Measurements from ENCODE around the gene ADGRD1. TPM values are rescaled to one million over a fixed set of nuclear protein-coding genes. Genes with fewer than 3 reads are reported as not detected.

Gene ADGRD1
- total RNA-seq, 4 donors from 2014 or later: 28.2 to 52.4 (median 41.8) TPM

DNA sequence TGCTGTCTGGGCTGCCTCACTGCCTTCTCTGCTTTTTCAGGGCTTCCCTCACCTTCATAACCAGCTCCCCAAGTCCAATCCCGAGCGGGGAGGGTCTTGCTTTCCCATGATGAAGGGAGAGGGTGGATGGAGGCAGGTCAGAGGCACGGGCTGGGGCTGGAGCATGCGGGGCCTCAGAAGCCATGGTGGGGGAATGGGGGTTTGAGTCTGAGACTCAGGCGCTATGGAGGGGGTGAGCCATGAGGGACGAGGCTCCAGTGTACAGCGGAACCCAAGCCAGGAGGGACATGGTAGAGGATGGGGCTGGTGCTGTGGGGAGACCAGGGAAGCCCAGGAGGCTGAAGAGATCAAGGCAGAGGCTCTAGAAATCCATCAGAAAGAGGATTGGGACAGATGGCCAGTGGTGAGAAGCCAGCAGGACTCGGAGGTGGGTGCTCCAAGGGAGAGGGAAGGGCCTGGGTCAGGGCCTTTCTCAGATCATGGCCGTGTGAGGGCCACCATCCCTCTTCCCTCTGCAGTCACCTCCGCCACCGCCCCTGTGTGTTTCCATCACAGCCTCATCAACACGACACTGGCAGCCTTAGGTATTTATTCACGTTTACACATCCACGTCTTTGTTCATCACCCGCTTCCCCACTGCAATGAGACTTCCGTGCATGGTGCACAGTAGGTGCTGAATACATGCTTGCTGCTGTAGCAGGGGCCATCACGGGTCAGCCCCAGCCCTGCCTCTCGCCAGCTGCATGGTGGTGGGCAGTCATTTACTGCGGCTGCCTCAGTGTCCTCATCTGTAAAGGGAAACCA lies 144.7 kb downstream of the ADGRD1 start:
- no peaks in the 10 kb centered on the region for H3K27me3 ChIP-seq
- WGBS: 87% methylated on average over 19 of the region's 19 CpGs
- no peaks in the 10 kb centered on the region for H3K9me3 ChIP-seq
- intact Hi-C loops (cut with DNase I): no loop called here
- peaks cover 0 to 9% (median under 1%) of the 10 kb centered on the region in 4 donors for H3K4me1 ChIP-seq
- DNase-seq (ENCODE audit: extremely low spot score): no peak
- peaks cover 0 to 11% (median 6%) of the 10 kb centered on the region in 4 donors for H3K36me3 ChIP-seq
- TF ChIP-seq, protein P1, sequence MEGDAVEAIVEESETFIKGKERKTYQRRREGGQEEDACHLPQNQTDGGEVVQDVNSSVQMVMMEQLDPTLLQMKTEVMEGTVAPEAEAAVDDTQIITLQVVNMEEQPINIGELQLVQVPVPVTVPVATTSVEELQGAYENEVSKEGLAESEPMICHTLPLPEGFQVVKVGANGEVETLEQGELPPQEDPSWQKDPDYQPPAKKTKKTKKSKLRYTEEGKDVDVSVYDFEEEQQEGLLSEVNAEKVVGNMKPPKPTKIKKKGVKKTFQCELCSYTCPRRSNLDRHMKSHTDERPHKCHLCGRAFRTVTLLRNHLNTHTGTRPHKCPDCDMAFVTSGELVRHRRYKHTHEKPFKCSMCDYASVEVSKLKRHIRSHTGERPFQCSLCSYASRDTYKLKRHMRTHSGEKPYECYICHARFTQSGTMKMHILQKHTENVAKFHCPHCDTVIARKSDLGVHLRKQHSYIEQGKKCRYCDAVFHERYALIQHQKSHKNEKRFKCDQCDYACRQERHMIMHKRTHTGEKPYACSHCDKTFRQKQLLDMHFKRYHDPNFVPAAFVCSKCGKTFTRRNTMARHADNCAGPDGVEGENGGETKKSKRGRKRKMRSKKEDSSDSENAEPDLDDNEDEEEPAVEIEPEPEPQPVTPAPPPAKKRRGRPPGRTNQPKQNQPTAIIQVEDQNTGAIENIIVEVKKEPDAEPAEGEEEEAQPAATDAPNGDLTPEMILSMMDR (IDR thresholded peaks at IDR 0.05): no peak
- TF ChIP-seq POLR2A (IDR thresholded peaks at IDR 0.05; ENCODE audit: low read depth) (no peak), EP300 (IDR thresholded peaks at IDR 0.05) (no peak), POLR2AphosphoS5 (IDR thresholded peaks at IDR 0.05) (no peak)
- H3K4me3 ChIP-seq: no peak overlapping the region
- H3K27ac ChIP-seq (replicated peaks in 1 of 4): no peak overlapping the region

DNA sequence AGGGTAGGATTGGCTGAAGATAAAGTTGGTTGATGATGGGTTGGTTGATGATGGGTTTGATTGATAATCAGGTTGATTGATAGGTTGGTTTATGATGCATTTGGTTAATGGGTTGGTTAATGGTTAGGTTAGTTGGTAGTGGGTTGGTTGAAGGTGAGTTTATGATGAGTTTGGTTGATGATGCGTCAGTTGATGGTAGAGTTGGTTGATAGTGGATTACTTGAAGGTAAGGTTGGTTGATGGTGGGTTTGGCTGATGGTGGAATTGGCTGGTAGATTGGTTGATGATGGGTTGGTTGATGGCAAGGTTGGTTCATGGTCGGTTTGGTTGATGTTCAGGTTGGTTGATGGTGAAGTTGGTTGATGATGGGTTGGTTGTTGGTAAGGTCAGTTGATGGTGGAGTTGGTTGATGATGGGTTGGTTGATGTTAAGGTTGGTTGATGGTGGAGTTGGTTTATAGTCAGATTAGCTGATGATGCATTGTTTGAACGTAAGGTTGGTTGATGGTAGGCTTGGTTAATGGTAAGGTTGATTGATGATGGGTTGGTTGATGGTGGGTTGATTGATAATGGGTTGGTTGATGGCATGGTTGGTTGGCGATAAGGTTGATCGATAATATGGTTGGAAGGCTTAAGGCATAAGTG lies 146.4 kb downstream of the ADGRD1 start:
- no peak overlapping the region for H3K4me3 ChIP-seq
- intact Hi-C loops (cut with DNase I): loop anchor here (10.0 kb wide), 1 partner anchor 895 kb away; no protein-coding TSS in a partner anchor
- no peak for TF ChIP-seq POLR2AphosphoS5 (IDR thresholded peaks at IDR 0.05)
- no peak for TF ChIP-seq EP300 (IDR thresholded peaks at IDR 0.05)
- TF ChIP-seq, protein P1 (IDR thresholded peaks at IDR 0.05): no peak
- no peak for TF ChIP-seq POLR2A (IDR thresholded peaks at IDR 0.05; ENCODE audit: low read depth)
- H3K36me3 ChIP-seq: peaks cover 0 to 11% (median 8%) of the 10 kb centered on the region in 4 donors
- WGBS: 91% methylated on average over 5 of the region's 5 CpGs
- H3K27ac ChIP-seq (replicated peaks in 1 of 4): no peak overlapping the region
- no peak for DNase-seq (ENCODE audit: extremely low spot score)
- no peaks in the 10 kb centered on the region for H3K9me3 ChIP-seq
- H3K27me3 ChIP-seq: no peaks in the 10 kb centered on the region
- H3K4me1 ChIP-seq: peaks cover 7 to 24% (median 16%) of the 10 kb centered on the region in 4 donors

DNA sequence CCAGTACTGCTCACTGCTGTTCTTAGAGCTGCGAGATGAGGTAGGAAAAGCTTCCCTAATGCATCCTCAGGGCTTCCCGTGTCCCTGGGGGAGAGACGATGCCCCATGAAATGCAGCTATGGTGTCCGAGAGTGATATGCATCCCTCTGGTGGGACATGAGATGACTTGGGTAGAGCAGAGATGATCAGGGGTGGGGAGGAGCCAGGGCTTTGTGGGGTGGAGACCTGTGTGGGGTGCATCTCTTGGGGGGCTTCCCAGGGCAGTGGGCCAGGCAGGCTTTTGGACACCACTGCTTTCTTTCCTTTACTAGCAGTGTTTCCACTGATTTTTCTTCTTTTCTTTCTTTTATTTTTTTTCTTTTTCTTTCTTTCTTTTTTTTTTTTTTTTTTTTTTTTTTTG lies 147.3 kb downstream of the ADGRD1 start:
- Histone ChIP-seq H3K4me1 (peaks cover 7 to 24% (median 16%) of the 10 kb centered on the region in 4 donors), H3K27ac (replicated peaks in 1 of 4) (no peak overlapping the region), H3K27me3 (no peaks in the 10 kb centered on the region), H3K9me3 (no peaks in the 10 kb centered on the region), H3K4me3 (no peak overlapping the region), H3K36me3 (peaks cover 0 to 19% (median 13%) of the 10 kb centered on the region in 4 donors)
- 85% methylated on average over 4 of the region's 4 CpGs for WGBS
- DNase-seq (ENCODE audit: extremely low spot score): no peak
- intact Hi-C loops (cut with DNase I): loop anchor here (10.0 kb wide), 1 partner anchor 894 kb away; no protein-coding TSS in a partner anchor
- no peak for TF ChIP-seq POLR2A (IDR thresholded peaks at IDR 0.05; ENCODE audit: low read depth)

DNA sequence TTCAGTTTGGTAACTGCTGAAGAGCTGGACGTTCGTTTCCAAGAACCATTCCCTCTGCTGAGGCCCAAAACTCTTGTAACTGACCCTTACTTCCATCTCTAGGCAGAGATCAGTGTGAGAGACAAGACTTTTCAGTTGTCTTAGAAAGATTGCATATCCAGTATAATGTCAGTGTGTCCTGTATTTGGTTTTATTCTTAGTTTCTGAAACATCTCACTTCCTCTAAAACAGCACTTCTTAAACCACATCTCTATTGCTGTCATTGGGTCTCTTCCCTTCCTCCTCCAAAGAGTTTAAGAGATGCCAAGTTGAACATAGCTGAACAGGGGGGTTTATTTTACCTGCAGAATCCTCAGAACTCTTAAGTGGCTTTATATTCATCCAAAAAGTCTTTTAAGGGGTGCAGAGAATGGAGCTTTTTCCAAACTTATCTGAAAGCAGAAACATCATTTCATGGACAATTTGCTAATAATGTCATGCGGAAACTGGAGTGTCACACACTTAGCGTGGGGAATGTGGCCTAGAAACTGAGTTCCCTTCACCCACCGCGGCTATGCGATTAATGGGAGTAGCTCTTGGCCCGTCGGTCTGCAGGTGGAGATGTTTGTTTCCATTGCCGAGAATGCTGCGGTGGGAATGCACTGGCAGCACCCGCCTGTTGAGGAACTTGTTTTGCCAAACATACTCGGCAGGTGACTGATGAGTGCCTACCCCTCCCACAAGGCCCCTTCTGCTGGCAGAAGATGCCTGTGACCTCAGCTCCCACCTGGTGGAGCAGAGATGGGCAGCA lies 148.2 kb downstream of the ADGRD1 start:
- DNase-seq (ENCODE audit: extremely low spot score): no peak
- intact Hi-C loops (cut with DNase I): loop anchor here (10.0 kb wide), 1 partner anchor 893 kb away; no protein-coding TSS in a partner anchor
- no peak overlapping the region for H3K27ac ChIP-seq (replicated peaks in 1 of 4)

More for the DNA sequence above, 148.2 kb downstream of the ADGRD1 start:
- TF ChIP-seq POLR2A (IDR thresholded peaks at IDR 0.05; ENCODE audit: low read depth) (no peak), POLR2AphosphoS5 (IDR thresholded peaks at IDR 0.05) (no peak), EP300 (IDR thresholded peaks at IDR 0.05) (no peak)
- TF ChIP-seq, protein P1 (IDR thresholded peaks at IDR 0.05): no peak
- no peaks in the 10 kb centered on the region for H3K27me3 ChIP-seq
- peaks cover 0 to 28% (median 17%) of the 10 kb centered on the region in 4 donors for H3K36me3 ChIP-seq
- 84% methylated on average over 13 of the region's 13 CpGs for WGBS
- peaks cover 7 to 24% (median 16%) of the 10 kb centered on the region in 4 donors for H3K4me1 ChIP-seq
- H3K9me3 ChIP-seq: no peaks in the 10 kb centered on the region
- no peak overlapping the region for H3K4me3 ChIP-seq

Data from esophagus muscularis mucosa (tissue), 4 donors.